K562 (cell line): ENCODE data around the gene ANKS3. TPM values are rescaled to one million over a fixed set of nuclear protein-coding genes. Genes with fewer than 3 reads are reported as not detected.

Experiments
- ATAC-seq: fragments of 200-7000 bp; cut with Tn5 transposase; 3 replicates; pipeline ENCODE4 v1.9.1; 2020; ENCODE audit warnings: moderate library complexity
- BruUV-seq: library from RNA; stranded (reverse); fragments of 400-500 nt; replicated peaks from 2 replicates; lab custom pipeline; 2021; lab: Mats Ljungman, UMichigan
- CTCF ChIA-PET: fragments of 300-600 bp; formaldehyde crosslinking; extraction: SDS; loops from one replicate; lab custom pipeline; 2021; ENCODE audit warnings: low intra/inter-chr PET ratio; lab: Yijun Ruan, JAX
- POLR2A ChIA-PET: fragments of 300-600, 350-650 bp; sonication (Branson Sonifier 250); formaldehyde crosslinking; extraction: SDS; loops from one replicate; lab custom pipeline; 2021; ENCODE audit warnings: antibody characterized with exemption, inconsistent platforms; lab: Yijun Ruan, JAX
- DNase-seq, 4 experiments: peaks; one replicate each; pipeline versions ENCODE4 v3.0.0 to v3.0.0-alpha.2; 2011 to 2018; ENCODE audit warnings: low spot score in 3 of 4, mixed read lengths in 3 of 4; ENCODE audit errors: extremely low read depth in 1 of 4
- FAIRE-seq: peaks from 2 replicates; lab custom pipeline; 2011; peaks lifted over from hg19 to GRCh38; lab: Jason Lieb, UNC
- H2AFZ ChIP-seq: 2 replicates; pipeline ENCODE4 v1.6.0; 2011; ENCODE audit warnings: low read depth, low read length, control low read depth, inconsistent platforms
- H3K27ac ChIP-seq: fragments of 200-600 bp; 3 replicates; pipeline ENCODE4 v1.8.0; 2011; ENCODE audit warnings: low read depth, mild to moderate bottlenecking, control low read depth, inconsistent platforms, low read length, moderate library complexity, mixed read lengths; ENCODE audit errors: extremely low read depth
- H3K27me3 ChIP-seq, 2 experiments: fragments of 300-600 bp in 1 of 2; 2 replicates in 1 of 2; 3 replicates in 1 of 2; pipeline versions ENCODE4 v1.6.0 to v1.8.0; 2011; ENCODE audit warnings: inconsistent platforms in 2 of 2, low read length in 2 of 2, mild to moderate bottlenecking in 1 of 2, mixed read lengths in 1 of 2, moderate library complexity in 1 of 2; ENCODE audit not compliant: control insufficient read depth in 2 of 2, insufficient read depth in 2 of 2
- H3K36me3 ChIP-seq: fragments of 300-600 bp; 3 replicates; pipeline ENCODE4 v1.8.0; 2011; ENCODE audit warnings: mild to moderate bottlenecking, low read length, inconsistent platforms; ENCODE audit not compliant: control insufficient read depth, insufficient read depth
- H3K4me1 ChIP-seq, 2 experiments: fragments of 200-600 bp in 1 of 2; replicated peaks in 1 of 2; 2 replicates in 1 of 2; 3 replicates in 1 of 2; pipeline versions ENCODE4 v1.5.1 to v1.8.0; 2011; ENCODE audit warnings: inconsistent platforms in 2 of 2, low read length in 2 of 2, mild to moderate bottlenecking in 1 of 2, mixed read lengths in 1 of 2, moderate library complexity in 1 of 2; ENCODE audit not compliant: control insufficient read depth in 2 of 2, insufficient read depth in 2 of 2
- H3K4me2 ChIP-seq: 2 replicates; pipeline ENCODE4 v1.6.1; 2011; ENCODE audit warnings: low read length, control low read depth, inconsistent platforms, mixed read lengths; ENCODE audit not compliant: insufficient read depth
- H3K4me3 ChIP-seq: fragments of 200-600 bp; sonication (generic), shearing (Covaris generic); 2 replicates; pipeline ENCODE4 v1.5.1; 2016; ENCODE audit warnings: control low read depth, inconsistent platforms
- H3K79me2 ChIP-seq: fragments of 200-600 bp; 3 replicates; pipeline ENCODE4 v1.8.0; 2011; ENCODE audit warnings: low read length, inconsistent platforms; ENCODE audit not compliant: control insufficient read depth, insufficient read depth
- H3K9ac ChIP-seq, 2 experiments: 2 replicates each; pipeline versions ENCODE4 v1.6.0 to v1.6.1; 2011; ENCODE audit warnings: low read depth in 2 of 2, low read length in 2 of 2, control low read depth in 1 of 2, inconsistent platforms in 1 of 2, mild to moderate bottlenecking in 1 of 2, mixed read lengths in 1 of 2; ENCODE audit not compliant: insufficient read depth in 1 of 2
- H3K9me1 ChIP-seq: one replicate; pipeline ENCODE4 v1.6.0; 2011; ENCODE audit warnings: inconsistent platforms, mild to moderate bottlenecking, low read length, moderate library complexity; ENCODE audit not compliant: control insufficient read depth, insufficient read depth
- H3K9me3 ChIP-seq: replicated peaks from 2 replicates; pipeline ENCODE4 v1.5.1; 2011; ENCODE audit warnings: low read depth, low read length, inconsistent platforms; ENCODE audit not compliant: control insufficient read depth, insufficient read depth
- H4K20me1 ChIP-seq: replicated peaks from 2 replicates; pipeline ENCODE4 v1.6.1; 2011; ENCODE audit warnings: low read length, inconsistent platforms, mixed read lengths; ENCODE audit not compliant: control insufficient read depth, insufficient read depth
- GTF2E2 ChIP-seq: fragments of 200-800 bp; sonication (Bioruptor generic); IDR thresholded peaks from 2 replicates; pipeline ENCODE4 v1.6.1; 2016; ENCODE audit warnings: missing genetic modification characterization, missing compliant biosample characterization
- POLR2A ChIP-seq: fragments of 450-650 bp; conservative IDR thresholded peaks from 2 replicates; pipeline ENCODE4 v1.6.1; 2016
- ZBTB5 ChIP-seq: fragments of 450-650 bp; IDR thresholded peaks from 2 replicates; pipeline ENCODE4 v1.6.1; 2017; ENCODE audit warnings: antibody characterized with exemption
- WGBS: fragments of 100-300 bp; shearing (Covaris generic); methylation state at CpG from one replicate; pipeline ENCODE4 v1.1.6; 2016; ENCODE audit warnings: low coverage, mixed read lengths; ENCODE audit not compliant: insufficient coverage; ENCODE audit errors: missing lambda C conversion rate; 5-methylcytosine and 5-hydroxymethylcytosine counted together
- in situ Hi-C: fragments of 300-500 bp; cut with MboI; formaldehyde crosslinking; loops from 4 replicates; pipeline ENCODE4 v1.15.0; 2018; ENCODE audit warnings: inconsistent platforms, mixed read lengths
- intact Hi-C: fragments of 100-400 bp; cut with micrococcal nuclease; formaldehyde crosslinking; loops from 2 replicates; pipeline ENCODE4 v1.14.2; 2022
- polyA plus RNA-seq, 8 experiments: library from polyadenylated mRNA; depleted of rRNA in 4 of 8; stranded (reverse) in 5 of 8; unstranded in 3 of 8; fragments of >200 nt; fragmentation: Nextera tagmentation in 2 of 8; fragmentation: Illumina TruSeq in 1 of 8; extraction: Ambion mirVana in 2 of 8; extraction: Trizol in 1 of 8; gene quantifications; 2 replicates each; pipeline versions ENCODE4 v1.2.1 to v1.2.3, GENCODE V29; 2011 to 2014; ENCODE audit warnings: inconsistent platforms in 1 of 8, missing spikeins in 1 of 8
- total RNA-seq, 7 experiments: library from RNA; depleted of rRNA in 6 of 7; stranded (reverse); fragments of >200 nt in 6 of 7; fragmentation: Illumina TruSeq in 2 of 7; extraction: Trizol in 2 of 7; gene quantifications; 2 replicates each; pipeline versions ENCODE4 v1.2.1 to v1.2.3, GENCODE V29; 2011 to 2021; ENCODE audit warnings: low replicate concordance in 1 of 7

Gene ANKS3
- total and polyA plus RNA-seq, 9 of the 15 experiments (the other 6 are each of a cell fraction or from before 2014, with no cell fraction given) = 0.43 to 25.7 (median 14.8) TPM

DNA sequence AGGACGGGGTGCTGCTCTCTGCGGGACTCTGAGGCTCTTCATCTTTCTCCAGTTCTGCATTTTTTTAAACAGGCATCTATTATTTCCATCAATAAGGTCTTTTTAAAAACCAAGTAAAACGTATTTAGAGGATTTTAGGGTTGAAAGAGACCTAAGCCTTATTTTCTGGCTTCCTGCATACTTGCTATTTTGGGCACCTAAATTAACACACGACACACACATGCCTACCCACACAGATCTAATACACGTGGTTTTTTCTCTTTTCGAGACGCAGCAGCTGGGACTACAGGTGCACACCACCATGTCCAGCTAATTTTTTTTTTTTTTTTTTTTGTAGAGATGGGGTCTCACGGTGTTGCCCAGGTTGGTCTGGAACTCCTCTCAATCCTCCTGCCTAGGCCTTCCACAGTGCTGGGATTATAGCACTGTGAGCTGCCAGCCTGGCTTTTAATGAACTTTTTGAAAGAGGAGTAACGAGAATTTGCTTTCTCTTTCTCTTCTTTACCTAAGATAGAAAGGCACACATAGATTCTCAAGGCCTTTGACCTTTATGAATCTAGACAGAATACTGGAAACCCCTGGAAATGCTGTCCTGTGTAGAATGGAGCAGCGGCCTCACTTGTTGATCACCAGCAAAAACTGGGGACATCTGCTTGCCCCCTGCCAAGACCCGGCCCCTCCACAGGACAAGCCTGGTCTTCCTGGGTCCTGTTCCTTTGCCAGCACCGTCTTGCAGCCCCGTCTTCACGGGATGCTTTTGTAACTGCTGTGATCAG lies 14.0 kb upstream of the ANKS3 start:
- no peak overlapping the region for H3K4me2 ChIP-seq
- ChIA-PET CTCF (interaction anchor here (0.6 kb wide), 1 partner anchor 57 kb away, joined by 3 read pairs; no protein-coding TSS in a partner anchor), POLR2A (interaction anchor here (1.4 kb wide), 2 partner anchors 14 kb away, joined by 3 to 4 read pairs; partner anchors contain the start of genes ANKS3 and DNAAF8)
- no peaks in the 10 kb centered on the region for H3K27me3 ChIP-seq
- peaks cover 0 to 26% of the 10 kb centered on the region in 2 experiments; a peak in 2 of 5 replicates for H3K4me1 ChIP-seq
- H3K9me3 ChIP-seq = no peaks in the 10 kb centered on the region
- ATAC-seq = no peak
- H3K27ac ChIP-seq = no peak overlapping the region
- no peak overlapping the region; a peak in 1 of 4 replicates for H3K9ac ChIP-seq
- intact Hi-C loops = no loop called here
- no peaks in the 10 kb centered on the region for H3K79me2 ChIP-seq
- H4K20me1 ChIP-seq = no peaks in the 10 kb centered on the region
- BruUV-seq = TSS peak; percentile 20
- H3K36me3 ChIP-seq = peaks cover 26% of the 10 kb centered on the region; the same call in 2 of the 3 replicates
- no peak overlapping the region for H2AFZ ChIP-seq
- no peak overlapping the region for H3K4me3 ChIP-seq
- DNase-seq = no peak
- 66% methylated on average over 14 of the region's 14 CpGs for WGBS
- no peaks in the 10 kb centered on the region for H3K9me1 ChIP-seq
- TF ChIP-seq ZBTB5 (no peak), POLR2A (0 out of 2 replicates have a peak, but pooled peaks have one; percentile 39), GTF2E2 (tag) (no peak)
- in situ Hi-C loops = no loop called here
- FAIRE-seq = no peak
